Measurements from ENCODE around the gene EFHD1. TPM values are rescaled to one million over a fixed set of nuclear protein-coding genes. Genes with fewer than 3 reads are reported as not detected.

Gene EFHD1
- total RNA-seq, 4 donors from 2014 or later, result 13.3 to 23.7 (median 15.3) TPM

DNA sequence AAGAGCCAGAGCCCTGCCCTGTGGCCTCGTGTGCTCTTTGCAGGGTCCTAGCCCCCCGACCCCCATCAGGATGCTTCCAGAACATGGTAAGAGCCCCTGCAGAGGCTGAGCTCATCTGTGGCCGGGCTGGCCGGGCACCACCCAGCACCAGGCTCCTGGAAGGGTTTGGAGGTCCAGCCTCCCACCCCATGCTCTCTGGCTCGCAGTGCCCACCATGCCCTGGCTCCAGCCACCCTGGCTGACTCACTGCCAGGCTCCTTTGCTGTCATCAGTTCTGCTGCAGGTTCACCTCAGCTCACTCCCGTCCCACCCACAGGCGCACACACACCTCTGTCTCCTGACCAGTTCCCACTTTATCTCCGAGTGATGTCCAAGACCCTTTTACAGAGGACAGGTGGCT is 45.4 kb upstream of the EFHD1 start:
- 91% methylated on average over 5 of the region's 8 CpGs for WGBS
- DNase-seq (ENCODE audit: extremely low spot score), result no peak
- H3K4me1 ChIP-seq, result peaks cover 11 to 26% (median 23%) of the 10 kb centered on the region in 4 donors
- peak overlapping the region in 3 of 4 donors; percentile 67 to 81 (median 78) for H3K27ac ChIP-seq (replicated peaks in 1 of 4)
- intact Hi-C loops (cut with DNase I), result no loop called here
- no peaks in the 10 kb centered on the region for H3K9me3 ChIP-seq
- H3K36me3 ChIP-seq, result peaks cover 0 to 17% (median 9%) of the 10 kb centered on the region in 4 donors
- no peaks in the 10 kb centered on the region for H3K27me3 ChIP-seq
- no peak overlapping the region for H3K4me3 ChIP-seq
- no peak for TF ChIP-seq EP300 (IDR thresholded peaks at IDR 0.05)
- TF ChIP-seq POLR2AphosphoS5 (IDR thresholded peaks at IDR 0.05), result no peak
- TF ChIP-seq, protein P1, sequence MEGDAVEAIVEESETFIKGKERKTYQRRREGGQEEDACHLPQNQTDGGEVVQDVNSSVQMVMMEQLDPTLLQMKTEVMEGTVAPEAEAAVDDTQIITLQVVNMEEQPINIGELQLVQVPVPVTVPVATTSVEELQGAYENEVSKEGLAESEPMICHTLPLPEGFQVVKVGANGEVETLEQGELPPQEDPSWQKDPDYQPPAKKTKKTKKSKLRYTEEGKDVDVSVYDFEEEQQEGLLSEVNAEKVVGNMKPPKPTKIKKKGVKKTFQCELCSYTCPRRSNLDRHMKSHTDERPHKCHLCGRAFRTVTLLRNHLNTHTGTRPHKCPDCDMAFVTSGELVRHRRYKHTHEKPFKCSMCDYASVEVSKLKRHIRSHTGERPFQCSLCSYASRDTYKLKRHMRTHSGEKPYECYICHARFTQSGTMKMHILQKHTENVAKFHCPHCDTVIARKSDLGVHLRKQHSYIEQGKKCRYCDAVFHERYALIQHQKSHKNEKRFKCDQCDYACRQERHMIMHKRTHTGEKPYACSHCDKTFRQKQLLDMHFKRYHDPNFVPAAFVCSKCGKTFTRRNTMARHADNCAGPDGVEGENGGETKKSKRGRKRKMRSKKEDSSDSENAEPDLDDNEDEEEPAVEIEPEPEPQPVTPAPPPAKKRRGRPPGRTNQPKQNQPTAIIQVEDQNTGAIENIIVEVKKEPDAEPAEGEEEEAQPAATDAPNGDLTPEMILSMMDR (IDR thresholded peaks at IDR 0.05), result no peak
- TF ChIP-seq POLR2A (IDR thresholded peaks at IDR 0.05; ENCODE audit: low read depth), result no peak

DNA sequence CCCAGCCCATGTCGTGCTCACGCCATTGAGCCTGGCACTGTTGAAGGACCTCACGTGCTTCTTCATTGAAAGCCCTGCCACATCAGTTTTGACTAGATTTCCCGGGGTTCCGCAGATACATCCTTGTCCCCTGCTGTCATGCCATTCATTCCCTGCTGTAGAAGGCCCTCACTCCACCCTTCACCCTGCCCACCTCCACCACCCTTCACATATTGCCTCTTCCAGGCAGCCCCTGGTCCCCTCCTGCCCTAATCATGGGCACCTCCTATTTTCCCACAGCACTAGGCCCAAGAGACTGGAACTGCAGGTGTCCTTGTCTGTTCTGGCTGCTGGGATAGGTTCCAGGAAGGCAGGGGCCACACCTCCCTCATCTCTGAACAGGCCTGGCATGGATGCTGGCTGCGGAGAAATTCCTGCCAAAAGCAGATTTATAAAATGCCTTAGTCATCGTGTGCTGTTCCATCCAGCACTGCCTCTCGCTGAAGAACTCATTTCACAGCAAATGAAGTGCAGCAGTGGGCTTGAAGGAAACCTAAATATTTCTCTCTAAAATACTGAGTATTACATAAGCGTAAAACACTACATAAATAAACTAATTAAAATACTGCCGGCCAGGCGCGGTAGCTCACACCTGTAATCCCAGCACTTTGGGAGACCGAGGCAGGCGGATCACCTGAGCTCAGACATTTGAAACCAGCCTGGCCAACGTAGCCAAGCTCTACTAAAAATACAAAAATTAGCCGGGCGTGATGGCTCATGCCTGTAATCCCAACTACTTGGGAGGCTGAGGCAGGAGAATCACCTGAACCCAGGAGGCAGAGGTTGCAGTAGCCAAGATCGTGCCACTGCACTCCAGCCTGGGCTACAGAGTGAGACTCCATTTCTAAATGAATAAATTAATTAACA is 44.5 kb upstream of the EFHD1 start:
- no peak overlapping the region for H3K4me3 ChIP-seq
- no peak for DNase-seq (ENCODE audit: extremely low spot score)
- TF ChIP-seq POLR2AphosphoS5 (IDR thresholded peaks at IDR 0.05) (peak; percentile 56 to 59), EP300 (IDR thresholded peaks at IDR 0.05) (no peak), POLR2A (IDR thresholded peaks at IDR 0.05; ENCODE audit: low read depth) (no peak)
- no peaks in the 10 kb centered on the region for H3K27me3 ChIP-seq
- no peaks in the 10 kb centered on the region for H3K9me3 ChIP-seq
- H3K27ac ChIP-seq (replicated peaks in 1 of 4), result peak overlapping the region; percentile 67 to 81 (median 78)
- 61% methylated on average over 18 of the region's 18 CpGs for WGBS
- peaks cover 0 to 8% (median 2%) of the 10 kb centered on the region in 4 donors for H3K36me3 ChIP-seq
- H3K4me1 ChIP-seq, result peaks cover 13 to 33% (median 30%) of the 10 kb centered on the region in 4 donors
- intact Hi-C loops (cut with DNase I), result no loop called here

DNA sequence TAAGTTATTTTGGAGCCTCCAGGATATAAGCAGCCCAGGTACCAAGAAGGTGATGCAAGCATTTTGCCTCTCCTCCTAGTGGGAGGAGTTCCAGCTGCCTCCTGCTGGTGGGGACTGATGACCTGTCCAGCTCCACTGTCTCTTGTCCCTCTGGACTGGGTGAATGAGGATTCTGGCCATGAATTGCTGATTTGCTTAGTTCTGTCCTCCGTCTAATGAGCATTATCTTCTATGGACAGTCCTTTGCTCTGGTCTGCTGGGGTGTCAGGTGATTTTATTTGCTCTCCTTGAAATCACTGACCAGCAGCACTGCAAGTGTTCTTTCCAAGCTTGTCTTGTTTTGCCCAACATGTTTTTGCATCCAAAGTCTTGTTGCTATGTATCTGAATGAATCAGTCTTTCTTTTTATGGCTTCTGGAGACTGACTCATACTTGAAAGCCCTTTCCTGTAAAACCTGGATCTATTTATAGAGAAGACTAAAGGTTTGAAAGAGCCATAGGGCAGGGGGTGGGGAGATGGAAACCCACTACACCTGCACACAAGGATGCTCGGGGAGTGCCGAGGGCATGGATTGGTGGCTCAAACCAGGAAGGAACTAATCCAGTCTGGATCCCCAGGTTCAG is 40.5 kb upstream of the EFHD1 start:
- Histone ChIP-seq H3K9me3 (no peaks in the 10 kb centered on the region), H3K27ac (replicated peaks in 1 of 4) (peak overlapping the region; percentile 59 to 64 (median 60)), H3K4me3 (no peak overlapping the region), H3K36me3 (no peaks in the 10 kb centered on the region), H3K4me1 (peaks cover 13 to 33% (median 30%) of the 10 kb centered on the region in 4 donors), H3K27me3 (no peaks in the 10 kb centered on the region)
- WGBS, result 72% methylated on average over 3 of the region's 3 CpGs
- no peak for DNase-seq (ENCODE audit: extremely low spot score)
- TF ChIP-seq EP300 (IDR thresholded peaks at IDR 0.05) (no peak), POLR2AphosphoS5 (IDR thresholded peaks at IDR 0.05) (peak; percentile 30 to 42), POLR2A (IDR thresholded peaks at IDR 0.05; ENCODE audit: low read depth) (no peak)
- intact Hi-C loops (cut with DNase I), result no loop called here

DNA sequence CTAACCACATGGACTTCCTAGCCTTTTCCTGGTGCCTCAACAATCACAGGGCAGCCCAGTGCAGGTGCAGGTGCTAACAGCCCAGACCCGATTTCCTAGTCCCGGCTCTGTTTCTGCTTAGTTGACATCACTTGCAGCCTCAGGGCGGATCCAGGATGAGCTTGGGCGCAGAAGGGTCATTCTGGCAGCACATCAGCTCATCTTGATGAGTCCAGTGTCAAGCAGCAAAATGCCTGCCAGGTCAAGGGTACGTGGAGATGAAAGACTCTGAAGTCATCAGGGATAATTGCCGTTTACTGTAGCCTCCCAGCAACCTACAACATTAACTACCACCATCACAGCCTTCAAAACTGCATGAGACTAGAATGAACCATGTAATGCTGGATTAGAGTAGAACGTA is 39.4 kb upstream of the EFHD1 start:
- Histone ChIP-seq H3K27me3 (no peaks in the 10 kb centered on the region), H3K27ac (replicated peaks in 1 of 4) (no peak overlapping the region), H3K36me3 (no peaks in the 10 kb centered on the region), H3K9me3 (no peaks in the 10 kb centered on the region), H3K4me3 (no peak overlapping the region), H3K4me1 (peaks cover 10 to 24% (median 21%) of the 10 kb centered on the region in 4 donors)
- intact Hi-C loops (cut with DNase I), result no loop called here
- TF ChIP-seq, protein P1 (IDR thresholded peaks at IDR 0.05), result no peak
- TF ChIP-seq POLR2AphosphoS5 (IDR thresholded peaks at IDR 0.05) (no peak), POLR2A (IDR thresholded peaks at IDR 0.05; ENCODE audit: low read depth) (no peak), EP300 (IDR thresholded peaks at IDR 0.05) (no peak)
- no peak for DNase-seq (ENCODE audit: extremely low spot score)
- 82% methylated on average over 6 of the region's 7 CpGs for WGBS

DNA sequence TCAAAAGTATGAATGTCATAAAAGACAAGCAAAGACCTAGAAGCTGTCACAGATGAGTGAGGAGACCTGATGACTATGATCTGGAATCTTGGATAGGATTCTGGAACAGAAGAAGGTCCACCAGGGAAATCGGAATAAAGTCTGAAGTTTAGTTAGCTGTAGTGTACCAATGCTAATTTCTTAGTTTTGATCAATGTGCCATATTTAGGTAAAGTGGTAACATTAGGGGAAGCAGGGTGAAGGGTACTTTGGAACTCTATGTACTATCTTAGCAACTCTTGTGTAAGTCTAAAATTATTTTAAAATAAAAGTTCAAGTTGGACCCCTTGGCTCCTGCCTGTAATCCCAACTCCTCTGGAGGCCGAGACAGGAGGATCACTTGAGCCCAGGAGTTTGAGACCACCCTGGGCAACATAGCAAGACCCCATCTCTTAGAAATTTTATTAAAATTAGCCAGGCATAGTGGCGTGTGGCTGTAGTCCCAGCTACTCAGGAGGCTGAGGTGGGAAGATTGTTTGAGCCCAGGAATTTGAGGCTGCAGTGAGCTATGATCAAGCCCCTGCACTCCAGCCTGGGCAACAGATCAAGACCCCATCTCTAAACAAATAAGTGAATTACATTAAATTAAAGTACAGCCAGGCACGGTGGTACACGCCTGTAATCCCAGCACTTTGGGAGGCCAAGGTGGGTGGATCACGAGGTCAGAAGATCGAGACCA is 35.9 kb upstream of the EFHD1 start:
- intact Hi-C loops (cut with DNase I), result no loop called here

More for the DNA sequence above, 35.9 kb upstream of the EFHD1 start:
- H3K27me3 ChIP-seq, result no peaks in the 10 kb centered on the region
- peaks cover 6 to 14% (median 11%) of the 10 kb centered on the region in 4 donors for H3K4me1 ChIP-seq
- no peak for DNase-seq (ENCODE audit: extremely low spot score)
- no peak for TF ChIP-seq POLR2A (IDR thresholded peaks at IDR 0.05; ENCODE audit: low read depth)
- no peak for TF ChIP-seq POLR2AphosphoS5 (IDR thresholded peaks at IDR 0.05)
- TF ChIP-seq, protein P1 (IDR thresholded peaks at IDR 0.05), result no peak
- H3K27ac ChIP-seq (replicated peaks in 1 of 4), result no peak overlapping the region
- WGBS, result 78% methylated on average over 7 of the region's 7 CpGs
- no peaks in the 10 kb centered on the region for H3K36me3 ChIP-seq
- no peaks in the 10 kb centered on the region for H3K9me3 ChIP-seq
- H3K4me3 ChIP-seq, result no peak overlapping the region

All from esophagus muscularis mucosa (tissue), 4 donors.